ENCODE results near the gene ARHGEF26. TPM values are rescaled to one million over a fixed set of nuclear protein-coding genes. Genes with fewer than 3 reads are reported as not detected.

Gene ARHGEF26
- total RNA-seq, 1 donor from 2014 or later: 23.9 TPM

DNA sequence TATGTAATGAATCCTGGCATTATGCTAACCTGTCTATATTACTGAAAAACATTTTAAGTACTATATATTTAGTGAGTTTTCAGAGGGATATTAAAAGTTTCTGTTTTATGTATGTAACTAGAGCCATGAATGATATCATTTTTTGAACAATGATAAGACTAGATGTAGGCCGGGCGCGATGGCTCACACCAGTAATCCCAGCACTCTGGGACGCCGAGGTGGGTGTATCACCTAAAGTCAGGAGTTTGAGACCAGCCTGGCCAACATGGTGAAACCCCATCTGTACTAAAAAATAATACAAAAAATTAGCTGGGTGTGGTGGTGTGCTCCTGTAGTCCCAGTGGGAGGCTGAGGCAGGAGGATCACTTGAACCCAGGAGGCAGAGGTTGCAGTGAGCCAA is 169.0 kb downstream of the ARHGEF26 start:
- ATAC-seq (no peak), DNase-seq (ENCODE audit: low spot score) (no peak)
- intact Hi-C loops (cut with DNase I): no loop called here

DNA sequence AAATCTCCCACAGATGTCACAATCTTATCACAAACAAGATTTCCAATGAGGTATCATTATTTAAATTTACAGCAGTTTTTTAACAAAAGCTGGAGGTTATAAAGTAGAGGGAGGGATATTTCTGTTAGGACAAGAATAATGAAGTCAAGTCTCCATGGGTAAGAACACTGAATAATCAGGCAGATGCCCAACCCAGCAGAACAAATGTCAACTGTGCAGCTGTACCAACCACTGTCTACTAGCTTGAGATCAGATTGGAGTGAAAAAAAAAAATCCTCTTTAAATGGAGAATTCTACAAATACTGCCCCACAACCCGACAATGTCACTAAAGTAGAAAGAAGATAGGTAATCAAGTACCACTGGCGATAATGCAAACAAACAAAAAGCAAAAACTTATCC is 172.8 kb downstream of the ARHGEF26 start:
- intact Hi-C loops (cut with DNase I): no loop called here
- DNase-seq (ENCODE audit: low spot score) (no peak), ATAC-seq (no peak)

DNA sequence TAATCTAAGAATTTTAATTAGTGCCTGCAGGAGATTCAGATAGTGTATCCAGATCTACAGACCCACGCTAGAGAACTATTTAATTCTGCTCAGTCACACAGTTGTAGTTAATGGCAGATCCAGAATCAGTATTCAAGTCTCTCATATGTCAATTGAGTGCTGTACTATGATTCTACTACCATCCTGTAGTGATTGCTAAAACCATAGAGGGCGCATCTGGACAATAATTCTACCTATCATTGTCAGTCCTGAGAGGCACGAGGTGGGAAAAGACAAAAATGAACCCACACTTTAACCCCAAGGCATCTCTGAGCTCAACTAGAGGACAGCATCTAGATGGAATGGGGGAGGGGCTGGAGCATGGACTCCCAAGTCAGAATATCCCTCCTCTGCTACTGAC is 180.4 kb downstream of the ARHGEF26 start:
- DNase-seq (ENCODE audit: low spot score): no peak
- ATAC-seq: no peak
- intact Hi-C loops (cut with DNase I): no loop called here

DNA sequence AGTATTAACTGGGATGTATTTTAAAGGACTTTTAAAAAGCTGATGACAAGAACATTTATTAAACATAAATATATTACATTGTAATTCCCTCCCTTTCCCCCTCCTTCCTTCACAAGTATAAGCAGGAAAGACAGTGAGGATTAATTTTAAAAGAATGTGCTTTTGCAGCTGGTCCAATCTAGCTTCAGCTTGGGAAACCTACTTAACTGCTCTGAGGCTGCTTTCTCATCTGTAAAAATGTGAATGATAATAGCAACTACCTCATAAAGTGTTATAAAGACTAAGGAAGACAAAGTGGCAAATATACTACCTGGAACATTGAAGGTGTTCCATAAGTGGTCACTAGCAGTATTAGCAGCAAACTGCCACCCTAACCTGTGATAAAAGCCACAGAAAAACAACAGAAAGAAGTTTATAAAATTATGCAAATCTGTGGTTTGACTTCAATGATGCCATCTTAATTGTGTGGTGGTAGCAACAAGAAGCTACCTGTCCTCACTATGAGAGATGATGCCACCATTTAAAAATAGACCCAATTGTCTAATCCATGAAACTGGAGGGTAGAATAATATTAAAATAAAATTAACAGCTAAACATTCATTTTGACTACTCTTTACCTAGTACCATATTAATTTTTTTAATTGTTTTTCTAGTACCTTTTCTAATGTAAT is 183.1 kb downstream of the ARHGEF26 start:
- ATAC-seq (no peak), DNase-seq (ENCODE audit: low spot score) (no peak)
- intact Hi-C loops (cut with DNase I): no loop called here

DNA sequence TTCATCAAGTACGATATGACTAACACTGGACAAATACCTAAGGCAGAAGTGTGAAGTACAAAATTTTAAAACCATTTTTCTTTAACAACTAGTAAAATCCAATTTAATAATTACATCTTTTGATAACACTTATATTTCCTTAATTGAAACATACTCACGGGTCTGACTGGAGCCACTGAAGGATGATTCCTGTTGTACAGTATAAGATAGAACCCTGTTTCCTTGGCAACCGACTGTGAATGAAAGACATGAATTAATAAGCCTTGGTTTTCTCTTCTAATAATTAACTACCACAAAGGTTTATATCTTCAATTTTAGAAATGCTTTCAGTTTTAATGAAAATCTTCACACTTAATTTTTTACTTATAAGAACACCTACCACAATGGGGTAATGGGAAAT is 183.7 kb downstream of the ARHGEF26 start:
- intact Hi-C loops (cut with DNase I): no loop called here
- DNase-seq (ENCODE audit: low spot score) (no peak), ATAC-seq (no peak)

DNA sequence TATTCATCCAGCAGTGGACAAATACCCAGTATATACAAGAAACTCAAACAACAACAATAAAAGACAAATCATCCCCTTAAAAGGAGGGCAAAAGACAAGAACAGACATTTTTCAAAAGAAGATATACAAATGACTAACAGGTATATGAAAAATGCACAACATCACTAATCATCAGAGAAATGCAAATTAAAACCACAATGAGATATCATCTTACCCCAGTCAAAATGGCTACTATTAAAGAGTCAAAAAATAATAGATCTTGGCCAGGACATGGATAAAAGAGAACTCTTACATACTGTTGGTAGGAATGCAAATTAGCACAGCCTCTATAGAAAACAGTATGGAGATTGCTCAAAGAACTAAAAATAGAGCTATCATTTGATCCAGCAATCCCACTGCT is 186.2 kb downstream of the ARHGEF26 start:
- ATAC-seq: no peak
- DNase-seq (ENCODE audit: low spot score): no peak
- intact Hi-C loops (cut with DNase I): no loop called here

Other genes with a start within 250 kb of the ARHGEF26 start
- gene DHX36, start 203.1 kb downstream of the ARHGEF26 start, total RNA-seq: 81.0 TPM